Measurements from ENCODE around the gene TMEM86B.
"Not testable (repeated sequence)": the region's sequence is repeated elsewhere in the genome, so short reads cannot be mapped to it uniquely, and the experiment has no call there.

The TMEM86B gene

DNA sequence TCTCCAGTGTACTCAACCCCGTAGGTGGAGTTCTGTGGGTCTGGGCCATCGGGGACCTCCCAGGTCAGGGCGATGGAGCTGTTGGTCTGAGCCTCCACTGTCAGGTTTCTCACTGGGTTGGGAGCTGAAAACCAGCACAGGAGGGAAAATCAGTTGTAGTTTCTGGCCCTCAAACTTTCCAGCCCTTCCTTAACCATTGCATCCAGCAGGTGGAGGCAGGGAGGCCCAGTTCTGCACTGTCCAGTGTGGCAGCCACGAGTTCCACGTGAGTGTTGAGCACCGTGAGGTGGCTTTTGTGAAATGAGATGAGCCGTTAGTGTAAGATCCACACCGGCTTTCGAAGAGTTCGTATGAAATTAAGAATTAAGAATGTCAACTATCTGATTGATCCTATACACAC lies 26.4 kb downstream of the TMEM86B start:
- H3K79me2 ChIP-seq (ENCODE audit: control insufficient read depth, low read length); H3K27ac ChIP-seq (ENCODE audit: low read depth, low read length); H3K4me1 ChIP-seq (ENCODE audit: control insufficient read depth, low read length); H3F3A ChIP-seq (ENCODE audit: control insufficient read depth, insufficient read depth); H3K36me3 ChIP-seq (ENCODE audit: control insufficient read depth, low read length); H3K4me3 ChIP-seq (ENCODE audit: low read length); H3K9me2 ChIP-seq (replicated peaks; ENCODE audit: control insufficient read depth, low read length); H3K4me2 ChIP-seq (ENCODE audit: low read length); H3K9me3 ChIP-seq (ENCODE audit: control insufficient read depth, insufficient read depth, low read length); H3K27me3 ChIP-seq (ENCODE audit: control insufficient read depth, low read length); H4K20me1 ChIP-seq (ENCODE audit: control insufficient read depth, insufficient read depth, low read depth, low read length): not testable (repeated sequence)
- TF ChIP-seq, protein P1, sequence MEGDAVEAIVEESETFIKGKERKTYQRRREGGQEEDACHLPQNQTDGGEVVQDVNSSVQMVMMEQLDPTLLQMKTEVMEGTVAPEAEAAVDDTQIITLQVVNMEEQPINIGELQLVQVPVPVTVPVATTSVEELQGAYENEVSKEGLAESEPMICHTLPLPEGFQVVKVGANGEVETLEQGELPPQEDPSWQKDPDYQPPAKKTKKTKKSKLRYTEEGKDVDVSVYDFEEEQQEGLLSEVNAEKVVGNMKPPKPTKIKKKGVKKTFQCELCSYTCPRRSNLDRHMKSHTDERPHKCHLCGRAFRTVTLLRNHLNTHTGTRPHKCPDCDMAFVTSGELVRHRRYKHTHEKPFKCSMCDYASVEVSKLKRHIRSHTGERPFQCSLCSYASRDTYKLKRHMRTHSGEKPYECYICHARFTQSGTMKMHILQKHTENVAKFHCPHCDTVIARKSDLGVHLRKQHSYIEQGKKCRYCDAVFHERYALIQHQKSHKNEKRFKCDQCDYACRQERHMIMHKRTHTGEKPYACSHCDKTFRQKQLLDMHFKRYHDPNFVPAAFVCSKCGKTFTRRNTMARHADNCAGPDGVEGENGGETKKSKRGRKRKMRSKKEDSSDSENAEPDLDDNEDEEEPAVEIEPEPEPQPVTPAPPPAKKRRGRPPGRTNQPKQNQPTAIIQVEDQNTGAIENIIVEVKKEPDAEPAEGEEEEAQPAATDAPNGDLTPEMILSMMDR (IDR thresholded peaks at IDR 0.05; ENCODE audit: low read depth, low read length, poor library complexity, severe bottlenecking): peak; percentile 14

DNA sequence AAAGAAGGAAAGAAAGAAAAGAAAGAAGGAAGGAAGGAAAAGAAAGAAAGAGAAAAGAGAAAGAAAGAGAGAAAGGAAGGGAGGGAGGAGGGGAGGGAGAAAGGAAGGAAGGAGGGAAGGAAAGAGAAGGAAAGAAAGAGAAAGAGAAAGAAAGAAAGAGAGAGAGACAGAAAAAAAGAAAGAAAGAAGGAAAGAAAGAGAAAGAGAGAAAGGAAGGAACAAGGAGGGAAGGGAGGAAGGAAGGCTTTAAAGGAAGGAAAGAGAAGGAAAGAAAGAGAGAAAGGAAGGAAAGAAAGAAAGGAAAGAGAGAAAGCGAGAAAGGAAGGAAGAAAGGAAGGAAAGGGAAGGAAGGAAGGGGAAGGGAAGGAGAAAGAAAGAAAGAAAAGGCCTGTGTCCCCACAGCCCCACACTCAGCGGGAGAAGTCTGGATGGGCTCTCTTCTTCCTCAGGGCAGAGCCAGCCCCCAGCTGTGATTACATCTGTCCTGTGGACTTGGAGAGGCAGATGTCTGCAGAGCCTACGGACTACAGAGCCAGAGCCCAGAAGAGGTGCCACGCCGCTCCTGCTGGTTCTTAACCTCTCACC lies 28.9 kb downstream of the TMEM86B start:
- no peaks in the 10 kb centered on the region for H3K36me3 ChIP-seq (ENCODE audit: control insufficient read depth, low read length)
- no peak overlapping the region for H3K27ac ChIP-seq (ENCODE audit: low read depth, low read length)
- no peak overlapping the region for H3K4me2 ChIP-seq (ENCODE audit: low read length)
- H3K9me2 ChIP-seq (replicated peaks; ENCODE audit: control insufficient read depth, low read length): no peaks in the 10 kb centered on the region
- H3K4me3 ChIP-seq (ENCODE audit: low read length): no peak overlapping the region
- H3K79me2 ChIP-seq (ENCODE audit: control insufficient read depth, low read length): no peaks in the 10 kb centered on the region
- H3K9me3 ChIP-seq (ENCODE audit: control insufficient read depth, insufficient read depth, low read length): no peaks in the 10 kb centered on the region
- no peaks in the 10 kb centered on the region for H3K27me3 ChIP-seq (ENCODE audit: control insufficient read depth, low read length)
- H3K4me1 ChIP-seq (ENCODE audit: control insufficient read depth, low read length): no peaks in the 10 kb centered on the region
- no peaks in the 10 kb centered on the region for H4K20me1 ChIP-seq (ENCODE audit: control insufficient read depth, insufficient read depth, low read depth, low read length)
- no peaks in the 10 kb centered on the region for H3F3A ChIP-seq (ENCODE audit: control insufficient read depth, insufficient read depth)
- TF ChIP-seq, protein P1 (IDR thresholded peaks at IDR 0.05; ENCODE audit: low read depth, low read length, poor library complexity, severe bottlenecking): no peak
- no peak for TF ChIP-seq EZH2phosphoT487 (IDR thresholded peaks at IDR 0.05; ENCODE audit: borderline replicate concordance, low read length)

DNA sequence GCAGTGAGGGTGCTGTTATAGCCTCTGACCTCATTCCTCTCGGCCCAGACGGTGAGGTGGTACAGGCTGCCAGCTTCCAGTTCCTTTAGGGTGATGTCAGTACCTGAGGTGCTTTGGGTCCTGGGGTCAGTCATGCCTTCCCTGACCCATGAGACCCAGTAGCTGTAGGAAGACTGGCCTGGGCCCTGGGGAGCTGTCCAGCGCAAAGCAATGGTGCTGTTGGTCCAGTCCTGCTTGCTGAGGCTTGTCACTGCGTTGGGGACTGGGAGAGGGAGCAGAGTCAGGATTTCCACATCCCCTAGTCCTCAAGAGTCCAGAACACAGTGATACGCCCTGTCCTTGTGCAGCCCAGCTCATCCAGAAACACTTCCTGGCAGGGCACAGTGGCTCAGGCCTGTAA lies 29.9 kb downstream of the TMEM86B start:
- no peaks in the 10 kb centered on the region for H3K9me3 ChIP-seq (ENCODE audit: control insufficient read depth, insufficient read depth, low read length)
- H4K20me1 ChIP-seq (ENCODE audit: control insufficient read depth, insufficient read depth, low read depth, low read length): no peaks in the 10 kb centered on the region
- H3K4me3 ChIP-seq (ENCODE audit: low read length): no peak overlapping the region
- no peaks in the 10 kb centered on the region; the same call in 1 of the 2 replicates for H3K27me3 ChIP-seq (ENCODE audit: control insufficient read depth, low read length)
- TF ChIP-seq EZH2phosphoT487 (IDR thresholded peaks at IDR 0.05; ENCODE audit: borderline replicate concordance, low read length): no peak
- TF ChIP-seq, protein P1 (IDR thresholded peaks at IDR 0.05; ENCODE audit: low read depth, low read length, poor library complexity, severe bottlenecking): no peak
- H3K9me2 ChIP-seq (replicated peaks; ENCODE audit: control insufficient read depth, low read length): no peaks in the 10 kb centered on the region
- no peak overlapping the region for H3K27ac ChIP-seq (ENCODE audit: low read depth, low read length)
- no peaks in the 10 kb centered on the region for H3K79me2 ChIP-seq (ENCODE audit: control insufficient read depth, low read length)
- no peaks in the 10 kb centered on the region for H3K4me1 ChIP-seq (ENCODE audit: control insufficient read depth, low read length)
- H3F3A ChIP-seq (ENCODE audit: control insufficient read depth, insufficient read depth): no peaks in the 10 kb centered on the region
- no peak overlapping the region for H3K4me2 ChIP-seq (ENCODE audit: low read length)
- H3K36me3 ChIP-seq (ENCODE audit: control insufficient read depth, low read length): no peaks in the 10 kb centered on the region
